WTC11 (cell line): ENCODE results near the gene CNOT8.

Source experiments
- CBFB ChIP-seq: sonication (generic); formaldehyde crosslinking; IDR thresholded peaks from 2 replicates; pipeline ENCODE4 v1.8.1; 2022; ENCODE audit warnings: mild to moderate bottlenecking, low read depth, missing genetic modification reagents
- CREB1 ChIP-seq: sonication (generic); formaldehyde crosslinking; IDR thresholded peaks from 2 replicates; pipeline ENCODE4 v1.8.0; 2023; ENCODE audit warnings: mild to moderate bottlenecking, missing genetic modification reagents
- FOXK1 ChIP-seq: sonication (generic); formaldehyde crosslinking; IDR thresholded peaks from 2 replicates; pipeline ENCODE4 v1.8.0; 2022; ENCODE audit warnings: mild to moderate bottlenecking, moderate library complexity, missing genetic modification reagents
- KAT7 ChIP-seq: sonication (generic); formaldehyde crosslinking; IDR thresholded peaks from 2 replicates; pipeline ENCODE4 v1.8.1; 2023; ENCODE audit warnings: missing genetic modification reagents, mild to moderate bottlenecking, borderline replicate concordance
- NFE2L1 ChIP-seq: sonication (generic); formaldehyde crosslinking; IDR thresholded peaks from 2 replicates; pipeline ENCODE4 v1.8.1; 2023; ENCODE audit warnings: missing genetic modification reagents
- PRRX2 ChIP-seq: fragments of 250-450 bp; sonication (Bioruptor Pico); IDR thresholded peaks from 2 replicates; pipeline ENCODE4 v1.8.0; 2021; ENCODE audit warnings: mild to moderate bottlenecking
- SMAD3 ChIP-seq: sonication (generic); formaldehyde crosslinking; IDR thresholded peaks from 2 replicates; pipeline ENCODE4 v1.8.0; 2022; ENCODE audit warnings: missing genetic modification reagents, mild to moderate bottlenecking, borderline replicate concordance
- TEAD4 ChIP-seq: sonication (generic); formaldehyde crosslinking; IDR thresholded peaks from 2 replicates; pipeline ENCODE4 v1.8.0; 2022; ENCODE audit warnings: mild to moderate bottlenecking, missing genetic modification reagents
- ZNF671 ChIP-seq: fragments of 250-450 bp; sonication (Bioruptor Pico); IDR thresholded peaks from 2 replicates; pipeline ENCODE4 v1.8.0; 2021; ENCODE audit warnings: mild to moderate bottlenecking
- TF ChIP-seq, protein P1 (sequence below): fragments of 200-600 bp; IDR thresholded peaks from 2 replicates; pipeline ENCODE4 v1.8.0; 2022; ENCODE audit warnings: antibody characterized with exemption
- TF ChIP-seq, protein P2 (sequence below): fragments of 250-450 bp; sonication (Bioruptor Pico); IDR thresholded peaks from 2 replicates; pipeline ENCODE4 v2.1.2; 2022; ENCODE audit warnings: mild to moderate bottlenecking, moderate library complexity
- TF ChIP-seq, protein P3 (sequence below): sonication (generic); formaldehyde crosslinking; conservative IDR thresholded peaks from 2 replicates; pipeline ENCODE4 v1.8.1; 2022; ENCODE audit warnings: mild to moderate bottlenecking, missing genetic modification reagents
- TF ChIP-seq, protein P4 (sequence below): sonication (generic); formaldehyde crosslinking; IDR thresholded peaks from 2 replicates; pipeline ENCODE4 v1.8.1; 2022; ENCODE audit warnings: low read depth, mild to moderate bottlenecking, moderate library complexity, missing genetic modification reagents, borderline replicate concordance

DNA sequence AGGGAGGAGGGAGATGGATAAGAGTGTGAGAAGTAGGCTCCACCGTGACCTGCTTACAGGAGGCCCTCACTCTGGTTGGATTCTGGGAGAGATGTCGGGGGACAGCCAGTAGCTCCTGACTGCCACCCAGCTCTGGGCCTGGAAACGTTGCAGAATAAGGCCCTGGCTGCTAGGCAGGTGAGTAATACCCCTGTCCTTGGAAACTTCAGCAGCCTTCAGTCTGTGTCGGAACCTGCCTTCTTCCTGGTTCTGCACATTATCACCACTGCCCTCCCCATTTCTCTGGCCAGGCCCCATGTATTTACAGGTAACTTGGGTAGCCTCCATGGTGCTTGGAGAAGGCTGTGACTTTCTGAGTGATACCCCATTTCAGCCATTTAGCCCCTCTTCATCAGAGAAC is 34.8 kb upstream of the CNOT8 start:
- TF ChIP-seq, protein P1, sequence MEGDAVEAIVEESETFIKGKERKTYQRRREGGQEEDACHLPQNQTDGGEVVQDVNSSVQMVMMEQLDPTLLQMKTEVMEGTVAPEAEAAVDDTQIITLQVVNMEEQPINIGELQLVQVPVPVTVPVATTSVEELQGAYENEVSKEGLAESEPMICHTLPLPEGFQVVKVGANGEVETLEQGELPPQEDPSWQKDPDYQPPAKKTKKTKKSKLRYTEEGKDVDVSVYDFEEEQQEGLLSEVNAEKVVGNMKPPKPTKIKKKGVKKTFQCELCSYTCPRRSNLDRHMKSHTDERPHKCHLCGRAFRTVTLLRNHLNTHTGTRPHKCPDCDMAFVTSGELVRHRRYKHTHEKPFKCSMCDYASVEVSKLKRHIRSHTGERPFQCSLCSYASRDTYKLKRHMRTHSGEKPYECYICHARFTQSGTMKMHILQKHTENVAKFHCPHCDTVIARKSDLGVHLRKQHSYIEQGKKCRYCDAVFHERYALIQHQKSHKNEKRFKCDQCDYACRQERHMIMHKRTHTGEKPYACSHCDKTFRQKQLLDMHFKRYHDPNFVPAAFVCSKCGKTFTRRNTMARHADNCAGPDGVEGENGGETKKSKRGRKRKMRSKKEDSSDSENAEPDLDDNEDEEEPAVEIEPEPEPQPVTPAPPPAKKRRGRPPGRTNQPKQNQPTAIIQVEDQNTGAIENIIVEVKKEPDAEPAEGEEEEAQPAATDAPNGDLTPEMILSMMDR = no peak
- TF ChIP-seq TEAD4 (CRISPR knock-in tag) = no peak
- TF ChIP-seq PRRX2 (CRISPR knock-in tag) = no peak
- no peak for TF ChIP-seq CREB1 (CRISPR knock-in tag)
- TF ChIP-seq CBFB = no peak
- TF ChIP-seq SMAD3 = no peak
- TF ChIP-seq KAT7 = no peak
- TF ChIP-seq, protein P2, sequence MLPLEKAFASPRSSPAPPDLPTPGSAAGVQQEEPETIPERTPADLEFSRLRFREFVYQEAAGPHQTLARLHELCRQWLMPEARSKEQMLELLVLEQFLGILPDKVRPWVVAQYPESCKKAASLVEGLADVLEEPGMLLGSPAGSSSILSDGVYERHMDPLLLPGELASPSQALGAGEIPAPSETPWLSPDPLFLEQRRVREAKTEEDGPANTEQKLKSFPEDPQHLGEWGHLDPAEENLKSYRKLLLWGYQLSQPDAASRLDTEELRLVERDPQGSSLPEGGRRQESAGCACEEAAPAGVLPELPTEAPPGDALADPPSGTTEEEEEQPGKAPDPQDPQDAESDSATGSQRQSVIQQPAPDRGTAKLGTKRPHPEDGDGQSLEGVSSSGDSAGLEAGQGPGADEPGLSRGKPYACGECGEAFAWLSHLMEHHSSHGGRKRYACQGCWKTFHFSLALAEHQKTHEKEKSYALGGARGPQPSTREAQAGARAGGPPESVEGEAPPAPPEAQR (CRISPR knock-in tag) = no peak
- no peak for TF ChIP-seq FOXK1 (CRISPR knock-in tag)
- no peak for TF ChIP-seq ZNF671
- TF ChIP-seq, protein P3, sequence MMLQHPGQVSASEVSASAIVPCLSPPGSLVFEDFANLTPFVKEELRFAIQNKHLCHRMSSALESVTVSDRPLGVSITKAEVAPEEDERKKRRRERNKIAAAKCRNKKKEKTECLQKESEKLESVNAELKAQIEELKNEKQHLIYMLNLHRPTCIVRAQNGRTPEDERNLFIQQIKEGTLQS = no peak
- TF ChIP-seq, protein P4, sequence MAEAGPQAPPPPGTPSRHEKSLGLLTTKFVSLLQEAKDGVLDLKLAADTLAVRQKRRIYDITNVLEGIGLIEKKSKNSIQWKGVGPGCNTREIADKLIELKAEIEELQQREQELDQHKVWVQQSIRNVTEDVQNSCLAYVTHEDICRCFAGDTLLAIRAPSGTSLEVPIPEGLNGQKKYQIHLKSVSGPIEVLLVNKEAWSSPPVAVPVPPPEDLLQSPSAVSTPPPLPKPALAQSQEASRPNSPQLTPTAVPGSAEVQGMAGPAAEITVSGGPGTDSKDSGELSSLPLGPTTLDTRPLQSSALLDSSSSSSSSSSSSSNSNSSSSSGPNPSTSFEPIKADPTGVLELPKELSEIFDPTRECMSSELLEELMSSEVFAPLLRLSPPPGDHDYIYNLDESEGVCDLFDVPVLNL (CRISPR knock-in tag) = no peak
- no peak for TF ChIP-seq NFE2L1 (CRISPR knock-in tag)
